ENCODE measurements around the gene MADCAM1.

The MADCAM1 gene

DNA sequence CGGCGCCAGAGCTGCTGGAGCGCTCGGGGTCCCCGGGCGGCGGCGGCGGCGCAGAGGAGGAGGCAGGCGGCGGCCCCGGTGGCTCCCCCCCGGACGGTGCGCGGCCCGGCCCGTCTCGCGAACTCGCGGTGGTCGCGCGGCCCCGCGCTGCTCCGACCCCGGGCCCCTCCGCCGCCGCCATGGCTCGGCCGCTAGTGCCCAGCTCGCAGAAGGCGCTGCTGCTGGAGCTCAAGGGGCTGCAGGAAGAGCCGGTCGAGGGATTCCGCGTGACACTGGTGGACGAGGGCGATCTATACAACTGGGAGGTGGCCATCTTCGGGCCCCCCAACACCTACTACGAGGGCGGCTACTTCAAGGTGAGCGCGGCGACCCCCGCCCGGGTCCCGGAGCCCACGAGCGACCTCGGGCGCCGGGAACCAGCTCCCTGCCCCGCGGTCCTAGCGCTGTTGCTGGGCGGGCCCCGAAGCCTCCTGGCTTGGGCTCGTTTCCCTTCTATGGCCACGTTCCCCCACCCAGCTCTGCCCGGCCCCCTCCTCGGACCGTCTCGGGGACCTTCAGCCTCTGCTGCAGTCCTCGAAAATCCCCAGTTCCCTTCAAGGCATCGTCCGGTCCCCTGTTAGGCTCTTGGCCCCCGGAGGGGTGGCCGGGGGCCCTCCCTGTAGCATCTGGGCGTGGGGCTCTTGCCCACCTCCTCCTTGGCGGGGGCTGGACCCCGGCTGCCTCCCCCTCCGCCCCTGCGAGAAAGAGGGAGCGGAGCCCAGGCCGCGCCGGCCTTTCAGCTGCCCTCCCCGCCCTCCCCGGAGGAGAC is 35.7 kb downstream of the MADCAM1 start, which contains the start of gene CDC34:
TSS of gene CDC34 (plus strand) at position 8 of the 808 bp plus-strand sequence. CDS start at position 180, 172 bp downstream.
- H3K4me3 ChIP-seq (ENCODE audit: low read length) = peak within 1 kb of the TSS; percentile 88
- no peak for DNase-seq (ENCODE audit: low read depth)
- TF ChIP-seq, protein P1, sequence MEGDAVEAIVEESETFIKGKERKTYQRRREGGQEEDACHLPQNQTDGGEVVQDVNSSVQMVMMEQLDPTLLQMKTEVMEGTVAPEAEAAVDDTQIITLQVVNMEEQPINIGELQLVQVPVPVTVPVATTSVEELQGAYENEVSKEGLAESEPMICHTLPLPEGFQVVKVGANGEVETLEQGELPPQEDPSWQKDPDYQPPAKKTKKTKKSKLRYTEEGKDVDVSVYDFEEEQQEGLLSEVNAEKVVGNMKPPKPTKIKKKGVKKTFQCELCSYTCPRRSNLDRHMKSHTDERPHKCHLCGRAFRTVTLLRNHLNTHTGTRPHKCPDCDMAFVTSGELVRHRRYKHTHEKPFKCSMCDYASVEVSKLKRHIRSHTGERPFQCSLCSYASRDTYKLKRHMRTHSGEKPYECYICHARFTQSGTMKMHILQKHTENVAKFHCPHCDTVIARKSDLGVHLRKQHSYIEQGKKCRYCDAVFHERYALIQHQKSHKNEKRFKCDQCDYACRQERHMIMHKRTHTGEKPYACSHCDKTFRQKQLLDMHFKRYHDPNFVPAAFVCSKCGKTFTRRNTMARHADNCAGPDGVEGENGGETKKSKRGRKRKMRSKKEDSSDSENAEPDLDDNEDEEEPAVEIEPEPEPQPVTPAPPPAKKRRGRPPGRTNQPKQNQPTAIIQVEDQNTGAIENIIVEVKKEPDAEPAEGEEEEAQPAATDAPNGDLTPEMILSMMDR (conservative IDR thresholded peaks at IDR 0.05; ENCODE audit: low read length) = no peak

DNA sequence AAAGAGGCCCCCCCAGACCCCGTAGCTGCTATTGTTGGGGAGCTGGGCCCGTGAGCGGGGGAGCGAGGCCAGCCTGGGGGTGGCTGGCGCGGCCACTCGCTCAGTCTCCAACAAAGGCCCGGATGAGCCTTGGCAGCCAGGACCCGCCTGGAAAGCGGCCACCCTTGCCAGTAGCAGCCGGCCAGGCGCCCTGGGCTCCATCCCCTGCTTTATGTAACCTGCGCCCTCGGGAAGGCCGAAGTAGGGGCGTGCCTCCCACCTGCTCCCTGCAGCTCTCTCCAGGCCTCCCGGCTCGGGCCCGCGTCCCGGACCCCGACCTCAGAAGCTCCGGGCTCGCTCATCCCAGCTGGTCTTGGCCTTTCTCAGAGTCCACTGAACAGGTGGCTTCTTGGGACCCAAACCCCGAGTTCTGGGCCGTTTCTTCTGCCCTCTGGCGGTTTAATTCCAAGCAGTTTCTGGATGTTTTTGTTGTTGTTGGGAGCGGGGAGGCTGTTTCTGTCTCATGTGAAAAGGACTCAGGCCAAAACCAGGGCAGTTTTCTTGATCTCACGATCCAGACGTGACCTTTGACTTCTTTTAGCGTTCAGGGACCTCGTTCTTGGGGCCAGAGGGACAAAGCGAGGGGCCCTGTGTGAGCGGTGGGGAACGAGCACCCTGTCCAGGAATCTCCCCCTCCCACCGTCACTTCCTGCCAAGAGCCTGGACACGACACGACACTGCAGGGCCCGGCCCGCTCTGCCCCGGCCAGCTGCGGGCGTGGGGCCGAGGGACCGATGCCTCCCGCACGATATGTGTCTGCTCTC is 36.5 kb downstream of the MADCAM1 start:
- peak overlapping the region; percentile 88 for H3K4me3 ChIP-seq (ENCODE audit: low read length)
- peak; percentile 64 for DNase-seq (ENCODE audit: low read depth)
- TF ChIP-seq, protein P1 (conservative IDR thresholded peaks at IDR 0.05; ENCODE audit: low read length) = peak; percentile 63

DNA sequence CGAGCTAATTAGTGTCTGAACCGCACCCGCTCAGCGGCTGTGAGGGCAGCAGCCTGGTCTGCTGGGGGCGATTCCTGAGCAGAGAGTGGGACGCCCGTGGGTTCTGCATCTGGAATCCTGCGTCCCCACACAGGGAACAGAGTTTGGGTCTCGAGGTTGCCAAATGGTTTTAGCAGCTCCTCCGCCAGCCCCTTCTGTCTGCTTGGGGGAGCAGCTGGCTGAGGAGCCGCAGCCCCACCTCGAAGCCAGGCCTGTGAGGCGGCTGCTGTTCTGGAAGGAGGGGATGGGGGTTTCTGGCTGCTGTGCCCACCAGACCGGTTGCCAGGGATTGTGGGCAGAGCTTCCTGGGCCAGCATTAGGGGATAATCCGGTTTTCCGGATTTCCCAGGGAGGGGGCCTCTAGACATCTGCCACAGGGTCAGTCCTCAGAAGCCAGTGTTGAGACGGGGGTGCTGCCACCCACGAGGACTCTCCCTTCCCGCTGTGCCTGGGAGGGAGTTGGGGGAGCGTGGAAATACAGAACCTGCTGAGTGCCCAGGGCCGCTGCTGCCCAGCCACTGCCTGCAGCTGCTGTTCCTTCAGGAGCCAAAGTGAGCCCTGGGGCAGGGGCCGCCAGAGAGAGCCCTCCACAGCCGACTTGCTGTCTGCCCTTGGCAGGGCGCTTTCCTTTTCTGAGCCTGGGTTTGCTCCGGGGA is 37.2 kb downstream of the MADCAM1 start:
- H3K4me3 ChIP-seq (ENCODE audit: low read length) = peak overlapping the region; percentile 88
- no peak for DNase-seq (ENCODE audit: low read depth)
- TF ChIP-seq, protein P1 (conservative IDR thresholded peaks at IDR 0.05; ENCODE audit: low read length) = no peak

DNA sequence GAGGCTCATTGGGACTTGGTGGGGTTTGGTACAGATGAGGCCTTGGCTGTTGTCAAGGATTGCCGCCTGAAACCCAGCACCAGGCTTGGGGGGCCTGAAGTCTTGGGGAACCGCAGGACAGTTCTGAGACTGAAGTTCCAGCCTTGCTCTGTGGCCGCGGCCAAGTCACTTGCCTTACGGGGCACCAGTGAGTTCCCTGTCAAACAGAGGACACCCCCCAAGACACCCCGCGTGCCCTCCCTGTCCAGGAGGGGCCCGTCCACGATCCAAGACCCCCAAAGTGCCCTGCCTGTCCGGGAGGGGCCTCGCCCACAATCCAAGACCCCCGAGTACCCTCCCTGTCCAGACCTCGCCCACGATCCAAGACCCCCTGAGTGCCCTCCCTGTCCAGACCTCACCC is 37.8 kb downstream of the MADCAM1 start:
- TF ChIP-seq, protein P1 (conservative IDR thresholded peaks at IDR 0.05; ENCODE audit: low read length) = no peak
- no peak for DNase-seq (ENCODE audit: low read depth)
- H3K4me3 ChIP-seq (ENCODE audit: low read length) = peak overlapping the region; percentile 88

- TF ChIP-seq, protein P1 (conservative IDR thresholded peaks at IDR 0.05; ENCODE audit: low read length) = no peak
- no peak for DNase-seq (ENCODE audit: low read depth)
- no peak overlapping the region for H3K4me3 ChIP-seq (ENCODE audit: low read length)
These were observed 38.9 kb downstream of the MADCAM1 start for GRCh38 chr19:535017-535835.
